22Rv1 (cell line): Measurements from ENCODE around the gene CCDC6.

ENCODE experiments used
- ZFX ChIP-seq: fragments of 450-650 bp; IDR thresholded peaks from 2 replicates; pipeline ENCODE4 v1.6.1; 2017; ENCODE audit warnings: antibody characterized with exemption, borderline replicate concordance
- TF ChIP-seq, protein P1 (sequence below): fragments of 450-650 bp; IDR thresholded peaks from 2 replicates; pipeline ENCODE4 v1.5.1; 2017; ENCODE audit warnings: mild to moderate bottlenecking

DNA sequence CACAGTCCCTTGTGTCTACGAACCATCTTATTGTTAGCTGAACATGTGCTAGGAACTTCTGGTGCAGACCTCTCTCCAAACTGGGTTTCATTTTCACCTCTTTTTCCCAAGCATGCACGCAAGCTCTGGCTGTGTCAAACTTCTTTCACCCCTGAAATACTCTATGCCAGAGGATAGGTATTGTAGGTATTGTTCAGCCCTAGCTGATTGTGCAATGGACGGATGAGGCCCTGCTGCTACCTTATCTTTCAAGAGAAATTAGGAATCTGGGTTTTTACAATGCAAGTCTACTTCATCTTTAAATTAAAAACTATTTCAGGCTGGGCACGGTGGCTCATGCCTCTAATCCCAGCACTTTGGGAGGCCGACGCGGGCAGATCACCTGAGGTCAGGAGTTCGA, 124.8 kb downstream of the CCDC6 start:
- TF ChIP-seq, protein P1, sequence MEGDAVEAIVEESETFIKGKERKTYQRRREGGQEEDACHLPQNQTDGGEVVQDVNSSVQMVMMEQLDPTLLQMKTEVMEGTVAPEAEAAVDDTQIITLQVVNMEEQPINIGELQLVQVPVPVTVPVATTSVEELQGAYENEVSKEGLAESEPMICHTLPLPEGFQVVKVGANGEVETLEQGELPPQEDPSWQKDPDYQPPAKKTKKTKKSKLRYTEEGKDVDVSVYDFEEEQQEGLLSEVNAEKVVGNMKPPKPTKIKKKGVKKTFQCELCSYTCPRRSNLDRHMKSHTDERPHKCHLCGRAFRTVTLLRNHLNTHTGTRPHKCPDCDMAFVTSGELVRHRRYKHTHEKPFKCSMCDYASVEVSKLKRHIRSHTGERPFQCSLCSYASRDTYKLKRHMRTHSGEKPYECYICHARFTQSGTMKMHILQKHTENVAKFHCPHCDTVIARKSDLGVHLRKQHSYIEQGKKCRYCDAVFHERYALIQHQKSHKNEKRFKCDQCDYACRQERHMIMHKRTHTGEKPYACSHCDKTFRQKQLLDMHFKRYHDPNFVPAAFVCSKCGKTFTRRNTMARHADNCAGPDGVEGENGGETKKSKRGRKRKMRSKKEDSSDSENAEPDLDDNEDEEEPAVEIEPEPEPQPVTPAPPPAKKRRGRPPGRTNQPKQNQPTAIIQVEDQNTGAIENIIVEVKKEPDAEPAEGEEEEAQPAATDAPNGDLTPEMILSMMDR: no peak
- no peak for TF ChIP-seq ZFX
